ENCODE measurements around the gene ATOSA.
A peak's percentile ranks its signal among the peaks of the same experiment; 100 is the strongest.

ATOSA gene

DNA sequence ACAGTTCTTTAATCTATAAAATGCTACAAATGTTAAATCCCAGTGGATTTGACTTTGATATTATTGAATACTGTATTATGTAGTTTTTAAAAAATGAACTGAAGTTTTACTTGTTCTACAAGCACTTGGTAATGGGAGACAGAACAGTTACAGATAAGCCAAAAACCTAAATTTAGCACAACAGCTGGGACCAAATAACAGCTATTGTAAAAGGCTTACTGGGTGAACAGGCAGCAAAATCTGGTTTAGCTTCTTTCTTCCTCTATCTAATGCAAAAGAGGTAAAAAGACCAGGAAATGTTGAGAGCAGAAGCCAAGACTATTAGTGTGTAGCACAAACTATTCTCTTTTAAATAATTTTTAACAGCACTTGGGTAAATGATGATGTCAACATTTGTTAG, 1.6 kb upstream of the ATOSA start:
- TF ChIP-seq, protein P1, sequence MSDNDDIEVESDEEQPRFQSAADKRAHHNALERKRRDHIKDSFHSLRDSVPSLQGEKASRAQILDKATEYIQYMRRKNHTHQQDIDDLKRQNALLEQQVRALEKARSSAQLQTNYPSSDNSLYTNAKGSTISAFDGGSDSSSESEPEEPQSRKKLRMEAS (IDR thresholded peaks at IDR 0.05) = no peak
- no peak for TF ChIP-seq ZBTB7A (IDR thresholded peaks at IDR 0.05; ENCODE audit: low read depth)
- TF ChIP-seq, protein P2, sequence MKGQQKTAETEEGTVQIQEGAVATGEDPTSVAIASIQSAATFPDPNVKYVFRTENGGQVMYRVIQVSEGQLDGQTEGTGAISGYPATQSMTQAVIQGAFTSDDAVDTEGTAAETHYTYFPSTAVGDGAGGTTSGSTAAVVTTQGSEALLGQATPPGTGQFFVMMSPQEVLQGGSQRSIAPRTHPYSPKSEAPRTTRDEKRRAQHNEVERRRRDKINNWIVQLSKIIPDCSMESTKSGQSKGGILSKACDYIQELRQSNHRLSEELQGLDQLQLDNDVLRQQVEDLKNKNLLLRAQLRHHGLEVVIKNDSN (IDR thresholded peaks at IDR 0.05) = no peak
- no peak for TF ChIP-seq YY1 (IDR thresholded peaks at IDR 0.05; ENCODE audit: low read depth)
- TF ChIP-seq EGR1 (IDR thresholded peaks at IDR 0.05) = no peak
- no peak for TF ChIP-seq NFIC (IDR thresholded peaks at IDR 0.05)
- no peak for TF ChIP-seq EP300 (IDR thresholded peaks at IDR 0.05; ENCODE audit: borderline replicate concordance)
- TF ChIP-seq TAF1 (IDR thresholded peaks at IDR 0.05; ENCODE audit: low read depth) = no peak
- no peak for TF ChIP-seq TEAD4 (IDR thresholded peaks at IDR 0.05)
- TF ChIP-seq RAD21 (IDR thresholded peaks at IDR 0.05; ENCODE audit: low read depth) = no peak
- TF ChIP-seq TCF12 (IDR thresholded peaks at IDR 0.05; ENCODE audit: low read depth) = no peak
- no peak for TF ChIP-seq CEBPB (IDR thresholded peaks at IDR 0.05)
- TF ChIP-seq, protein P3, sequence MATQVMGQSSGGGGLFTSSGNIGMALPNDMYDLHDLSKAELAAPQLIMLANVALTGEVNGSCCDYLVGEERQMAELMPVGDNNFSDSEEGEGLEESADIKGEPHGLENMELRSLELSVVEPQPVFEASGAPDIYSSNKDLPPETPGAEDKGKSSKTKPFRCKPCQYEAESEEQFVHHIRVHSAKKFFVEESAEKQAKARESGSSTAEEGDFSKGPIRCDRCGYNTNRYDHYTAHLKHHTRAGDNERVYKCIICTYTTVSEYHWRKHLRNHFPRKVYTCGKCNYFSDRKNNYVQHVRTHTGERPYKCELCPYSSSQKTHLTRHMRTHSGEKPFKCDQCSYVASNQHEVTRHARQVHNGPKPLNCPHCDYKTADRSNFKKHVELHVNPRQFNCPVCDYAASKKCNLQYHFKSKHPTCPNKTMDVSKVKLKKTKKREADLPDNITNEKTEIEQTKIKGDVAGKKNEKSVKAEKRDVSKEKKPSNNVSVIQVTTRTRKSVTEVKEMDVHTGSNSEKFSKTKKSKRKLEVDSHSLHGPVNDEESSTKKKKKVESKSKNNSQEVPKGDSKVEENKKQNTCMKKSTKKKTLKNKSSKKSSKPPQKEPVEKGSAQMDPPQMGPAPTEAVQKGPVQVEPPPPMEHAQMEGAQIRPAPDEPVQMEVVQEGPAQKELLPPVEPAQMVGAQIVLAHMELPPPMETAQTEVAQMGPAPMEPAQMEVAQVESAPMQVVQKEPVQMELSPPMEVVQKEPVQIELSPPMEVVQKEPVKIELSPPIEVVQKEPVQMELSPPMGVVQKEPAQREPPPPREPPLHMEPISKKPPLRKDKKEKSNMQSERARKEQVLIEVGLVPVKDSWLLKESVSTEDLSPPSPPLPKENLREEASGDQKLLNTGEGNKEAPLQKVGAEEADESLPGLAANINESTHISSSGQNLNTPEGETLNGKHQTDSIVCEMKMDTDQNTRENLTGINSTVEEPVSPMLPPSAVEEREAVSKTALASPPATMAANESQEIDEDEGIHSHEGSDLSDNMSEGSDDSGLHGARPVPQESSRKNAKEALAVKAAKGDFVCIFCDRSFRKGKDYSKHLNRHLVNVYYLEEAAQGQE (IDR thresholded peaks at IDR 0.05; ENCODE audit: low read depth) = no peak
- no peak for TF ChIP-seq FOXM1 (IDR thresholded peaks at IDR 0.05; ENCODE audit: borderline replicate concordance, low read depth)
- no peak for TF ChIP-seq CREB1 (IDR thresholded peaks at IDR 0.05; ENCODE audit: low read depth)

DNA sequence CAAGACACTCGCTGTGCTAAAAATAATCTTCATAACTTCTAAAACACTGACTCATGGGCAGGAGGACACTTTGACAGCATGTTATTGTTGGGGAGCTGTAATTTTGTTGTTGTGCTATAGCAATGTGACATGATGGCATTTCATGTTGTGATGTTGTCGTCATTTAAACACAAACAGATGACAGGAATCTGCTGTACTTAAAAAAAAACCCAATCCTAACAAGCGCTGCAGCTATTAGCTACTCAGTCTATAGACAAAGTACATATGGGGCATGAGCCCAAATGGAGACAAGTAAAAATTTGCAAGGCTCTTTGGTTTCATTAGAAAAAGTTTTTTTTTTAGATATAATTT, 828 bp upstream of the ATOSA start:
- TF ChIP-seq TEAD4 (IDR thresholded peaks at IDR 0.05) (no peak), CEBPB (IDR thresholded peaks at IDR 0.05) (no peak)

DNA sequence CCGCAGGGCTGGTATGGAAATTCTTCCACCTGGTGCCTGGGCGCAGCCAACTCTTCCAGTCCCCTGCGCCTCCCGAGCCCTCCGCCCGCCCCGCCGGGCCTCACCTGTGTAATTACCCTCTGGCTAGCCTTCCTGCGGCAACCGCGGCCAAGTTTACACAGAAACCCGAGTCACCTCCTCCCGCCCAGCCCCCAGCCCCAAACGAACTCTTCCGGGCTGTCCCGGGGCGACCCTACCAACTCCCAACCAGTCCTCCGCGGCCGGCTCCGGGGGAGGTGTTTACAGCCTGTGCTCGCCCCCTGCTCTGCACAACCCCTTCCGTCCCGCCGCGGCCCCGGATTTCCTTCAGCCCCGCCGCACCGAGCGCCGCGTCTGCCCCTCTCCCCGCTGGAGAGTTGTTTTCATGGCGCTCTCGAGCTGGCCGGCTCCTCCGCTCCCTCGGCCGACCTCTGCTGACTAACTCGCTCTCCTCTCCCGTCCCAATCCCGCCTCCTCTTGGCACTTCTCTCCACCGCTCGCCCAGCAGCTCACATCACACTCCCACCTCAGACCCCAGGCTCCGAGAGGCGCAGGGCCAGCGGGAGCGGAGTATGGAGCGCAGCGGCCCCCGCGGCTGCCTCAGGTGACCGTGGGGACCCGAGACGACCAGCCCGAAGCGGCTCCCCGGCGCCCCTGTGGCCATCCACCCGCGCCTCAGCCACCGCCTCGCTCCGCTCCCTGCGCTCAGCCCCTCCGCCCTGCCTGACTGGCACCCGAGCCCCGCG, 538 bp downstream of the ATOSA start:
- TF ChIP-seq NFIC (IDR thresholded peaks at IDR 0.05) (no peak; the same call in 1 of the 2 replicates), EP300 (IDR thresholded peaks at IDR 0.05; ENCODE audit: borderline replicate concordance) (no peak), EGR1 (IDR thresholded peaks at IDR 0.05) (no peak), ZBTB7A (IDR thresholded peaks at IDR 0.05; ENCODE audit: low read depth) (peak; percentile 75; the same call in 1 of the 2 replicates), TCF12 (IDR thresholded peaks at IDR 0.05; ENCODE audit: low read depth) (no peak; the same call in 1 of the 2 replicates), CEBPB (IDR thresholded peaks at IDR 0.05) (no peak), TAF1 (IDR thresholded peaks at IDR 0.05; ENCODE audit: low read depth) (no peak; the same call in none of the 2 replicates), CREB1 (IDR thresholded peaks at IDR 0.05; ENCODE audit: low read depth) (no peak), TEAD4 (IDR thresholded peaks at IDR 0.05) (no peak), FOXM1 (IDR thresholded peaks at IDR 0.05; ENCODE audit: borderline replicate concordance, low read depth) (no peak), YY1 (IDR thresholded peaks at IDR 0.05; ENCODE audit: low read depth) (0 out of 2 replicates have a peak, but pooled peaks have one; percentile 29)
- TF ChIP-seq, protein P3 (IDR thresholded peaks at IDR 0.05; ENCODE audit: low read depth) = no peak
- TF ChIP-seq, protein P1 (IDR thresholded peaks at IDR 0.05) = no peak; the same call in 1 of the 2 replicates
- TF ChIP-seq, protein P2 (IDR thresholded peaks at IDR 0.05) = no peak

- peak; percentile 30 for TF ChIP-seq RAD21 (IDR thresholded peaks at IDR 0.05; ENCODE audit: low read depth)
- TF ChIP-seq, protein P2 (IDR thresholded peaks at IDR 0.05) = no peak
Measured at GRCh38 chr15:52677593-52678467, 1.4 kb downstream of the ATOSA start.

GRCh38 chr15:52674831-52675230, 4.4 kb downstream of the ATOSA start:
- no peak for TF ChIP-seq EP300 (IDR thresholded peaks at IDR 0.05; ENCODE audit: borderline replicate concordance)
- TF ChIP-seq, protein P3 (IDR thresholded peaks at IDR 0.05; ENCODE audit: low read depth) = no peak
- no peak for TF ChIP-seq RAD21 (IDR thresholded peaks at IDR 0.05; ENCODE audit: low read depth)
- TF ChIP-seq TCF12 (IDR thresholded peaks at IDR 0.05; ENCODE audit: low read depth) = no peak
